Mammary epithelial cell (primary cell): ENCODE measurements around the gene ATP13A2.
"Not testable (repeated sequence)": the region's sequence is repeated elsewhere in the genome, so short reads cannot be mapped to it uniquely, and the experiment has no call there.

ENCODE experiments used
- EZH2 ChIP-seq: IDR thresholded peaks from 2 replicates; pipeline ENCODE4 v1.6.1; 2012; ENCODE audit warnings: low read length, inconsistent platforms, borderline replicate concordance
- TF ChIP-seq, protein P1 (sequence below), 2 donors: IDR thresholded peaks in 1 of 2; conservative IDR thresholded peaks in 1 of 2; 2 replicates each; pipeline ENCODE4 v1.5.1; 2011 to 2012; ENCODE audit warnings: inconsistent platforms in 2 of 2, low read length in 2 of 2, mild to moderate bottlenecking in 2 of 2, control low read depth in 1 of 2, low read depth in 1 of 2; ENCODE audit not compliant: insufficient read depth in 1 of 2; ENCODE audit errors: extremely low read depth in 1 of 2

- TF ChIP-seq, protein P1, sequence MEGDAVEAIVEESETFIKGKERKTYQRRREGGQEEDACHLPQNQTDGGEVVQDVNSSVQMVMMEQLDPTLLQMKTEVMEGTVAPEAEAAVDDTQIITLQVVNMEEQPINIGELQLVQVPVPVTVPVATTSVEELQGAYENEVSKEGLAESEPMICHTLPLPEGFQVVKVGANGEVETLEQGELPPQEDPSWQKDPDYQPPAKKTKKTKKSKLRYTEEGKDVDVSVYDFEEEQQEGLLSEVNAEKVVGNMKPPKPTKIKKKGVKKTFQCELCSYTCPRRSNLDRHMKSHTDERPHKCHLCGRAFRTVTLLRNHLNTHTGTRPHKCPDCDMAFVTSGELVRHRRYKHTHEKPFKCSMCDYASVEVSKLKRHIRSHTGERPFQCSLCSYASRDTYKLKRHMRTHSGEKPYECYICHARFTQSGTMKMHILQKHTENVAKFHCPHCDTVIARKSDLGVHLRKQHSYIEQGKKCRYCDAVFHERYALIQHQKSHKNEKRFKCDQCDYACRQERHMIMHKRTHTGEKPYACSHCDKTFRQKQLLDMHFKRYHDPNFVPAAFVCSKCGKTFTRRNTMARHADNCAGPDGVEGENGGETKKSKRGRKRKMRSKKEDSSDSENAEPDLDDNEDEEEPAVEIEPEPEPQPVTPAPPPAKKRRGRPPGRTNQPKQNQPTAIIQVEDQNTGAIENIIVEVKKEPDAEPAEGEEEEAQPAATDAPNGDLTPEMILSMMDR (conservative IDR thresholded peaks at IDR 0.05 in 1 of 2, IDR thresholded peaks at IDR 0.05 in 1 of 2; ENCODE audit: extremely low read depth in 1 of 2, insufficient read depth in 1 of 2, low read depth in 1 of 2, low read length in 2 of 2), result not testable (repeated sequence)
- TF ChIP-seq EZH2, result not testable (repeated sequence)
These were observed 75.1 kb downstream of the ATP13A2 start for GRCh38 chr1:16936580-16936979.
